Activated naive CD4-positive, alpha-beta T cell treated with anti-CD3 and anti-CD28 coated beads, Interleukin-2, amount 10 ng/mL, durations not matched to agents 7 days and 5 days (primary cell): ENCODE results near the gene CRTC2.
A peak's percentile ranks its signal among the peaks of the same experiment; 100 is the strongest.

Source experiments
- CTCF ChIA-PET: fragments of 350-600 bp; sonication (Branson Sonifier 250); formaldehyde crosslinking; loops from one replicate; lab custom pipeline; 2021; ENCODE audit warnings: antibody characterized with exemption; lab: Charles Lee
- DNase-seq: peaks from one replicate; pipeline ENCODE4 v3.0.0-alpha.2; 2020
- H3K27ac Mint-ChIP-seq: one replicate; pipeline ENCODE4 v1.8.0; 2021; ENCODE audit warnings: mild to moderate bottlenecking, moderate library complexity, mixed read lengths
- H3K27me3 Mint-ChIP-seq: one replicate; pipeline ENCODE4 v1.8.0; 2021; ENCODE audit warnings: mild to moderate bottlenecking, mixed read lengths
- H3K36me3 Mint-ChIP-seq: one replicate; pipeline ENCODE4 v1.8.0; 2021; ENCODE audit warnings: mixed read lengths
- H3K4me1 Mint-ChIP-seq: one replicate; pipeline ENCODE4 v1.8.0; 2021; ENCODE audit warnings: mixed read lengths
- H3K4me3 Mint-ChIP-seq: one replicate; pipeline ENCODE4 v1.8.0; 2021; ENCODE audit warnings: mild to moderate bottlenecking, moderate library complexity, mixed read lengths
- H3K9me3 Mint-ChIP-seq: one replicate; pipeline ENCODE4 v1.8.0; 2021; ENCODE audit warnings: mixed read lengths

The CRTC2 gene

GRCh38 chr1:153951801-153952200 lies 6.6 kb downstream of the CRTC2 start:
- peaks cover 60% of the 10 kb centered on the region for H3K36me3 Mint-ChIP-seq
- CTCF ChIA-PET = no interaction called here
- H3K27me3 Mint-ChIP-seq = no peaks in the 10 kb centered on the region
- H3K9me3 Mint-ChIP-seq = no peaks in the 10 kb centered on the region
- H3K4me1 Mint-ChIP-seq = peaks cover 42% of the 10 kb centered on the region
- H3K27ac Mint-ChIP-seq = no peak overlapping the region
- H3K4me3 Mint-ChIP-seq = no peak overlapping the region
- DNase-seq = no peak

- Mint-ChIP-seq H3K9me3 (no peaks in the 10 kb centered on the region), H3K27ac (no peak overlapping the region), H3K36me3 (peaks cover 62% of the 10 kb centered on the region), H3K4me3 (no peak overlapping the region), H3K27me3 (no peaks in the 10 kb centered on the region), H3K4me1 (peaks cover 38% of the 10 kb centered on the region)
- CTCF ChIA-PET = no interaction called here
- DNase-seq = no peak
Observed at GRCh38 chr1:153951183-153951582, 7.2 kb downstream of the CRTC2 start.

GRCh38 chr1:153946622-153947241 lies 11.7 kb downstream of the CRTC2 start, which contains the start of gene DENND4B:
TSS of gene DENND4B (minus strand) at chr1:153946718. CDS start at chr1:153944374, 2,344 bp downstream.
- Mint-ChIP-seq H3K4me1 (peaks cover 36% of the 10 kb centered on the region), H3K27ac (peak within 1 kb of the TSS; percentile 99), H3K27me3 (peaks cover 4% of the 10 kb centered on the region), H3K4me3 (peak within 1 kb of the TSS; percentile 96), H3K36me3 (peaks cover 67% of the 10 kb centered on the region), H3K9me3 (no peaks in the 10 kb centered on the region)
- peak; percentile 80 for DNase-seq
- CTCF ChIA-PET = interaction anchor here (0.6 to 3.3 kb wide), 15 partner anchors 9 to 380 kb away, joined by 3 to 23 read pairs (median 4); partner anchors contain the start of genes CREB3L4, GATAD2B, RAB13 and RPS27

GRCh38 chr1:153945795-153946621 lies 12.4 kb downstream of the CRTC2 start:
- Mint-ChIP-seq H3K4me1 (peaks cover 40% of the 10 kb centered on the region), H3K36me3 (peaks cover 65% of the 10 kb centered on the region), H3K4me3 (peak overlapping the region; percentile 96), H3K27ac (peak overlapping the region; percentile 99), H3K27me3 (peaks cover 4% of the 10 kb centered on the region), H3K9me3 (no peaks in the 10 kb centered on the region)
- peak; percentile 87 for DNase-seq
- CTCF ChIA-PET = interaction anchor here (0.6 to 3.3 kb wide), 16 partner anchors 10 to 380 kb away, joined by 3 to 23 read pairs (median 4); partner anchors contain the start of genes CREB3L4, GATAD2B, JTB and RAB13

GRCh38 chr1:153945131-153945794 lies 13.1 kb downstream of the CRTC2 start:
- Mint-ChIP-seq H3K4me3 (peak overlapping the region; percentile 96), H3K27ac (peak overlapping the region; percentile 99), H3K4me1 (peaks cover 42% of the 10 kb centered on the region), H3K27me3 (peaks cover 4% of the 10 kb centered on the region), H3K36me3 (peaks cover 62% of the 10 kb centered on the region), H3K9me3 (no peaks in the 10 kb centered on the region)
- CTCF ChIA-PET = interaction anchor here (0.7 to 3.3 kb wide), 17 partner anchors 9 to 268 kb away, joined by 3 to 23 read pairs (median 6); partner anchors contain the start of genes CREB3L4, GATAD2B, JTB and RAB13
- peak; percentile 90 for DNase-seq

GRCh38 chr1:153944827-153945117 lies 13.6 kb downstream of the CRTC2 start:
- H3K27me3 Mint-ChIP-seq = peaks cover 4% of the 10 kb centered on the region
- no peaks in the 10 kb centered on the region for H3K9me3 Mint-ChIP-seq
- H3K36me3 Mint-ChIP-seq = peaks cover 64% of the 10 kb centered on the region
- peak overlapping the region; percentile 96 for H3K4me3 Mint-ChIP-seq
- peak overlapping the region; percentile 99 for H3K27ac Mint-ChIP-seq
- CTCF ChIA-PET = interaction anchor here (0.7 to 3.3 kb wide), 14 partner anchors 10 to 267 kb away, joined by 3 to 23 read pairs (median 6); partner anchors contain the start of genes CREB3L4, GATAD2B, JTB and RAB13
- no peak for DNase-seq
- peaks cover 43% of the 10 kb centered on the region for H3K4me1 Mint-ChIP-seq

- peak overlapping the region; percentile 96 for H3K4me3 Mint-ChIP-seq
- H3K27ac Mint-ChIP-seq = peak overlapping the region; percentile 99
- H3K4me1 Mint-ChIP-seq = peaks cover 43% of the 10 kb centered on the region
- H3K9me3 Mint-ChIP-seq = no peaks in the 10 kb centered on the region
- H3K27me3 Mint-ChIP-seq = peaks cover 4% of the 10 kb centered on the region
- CTCF ChIA-PET = interaction anchor here (0.7 to 3.3 kb wide), 13 partner anchors 11 to 267 kb away, joined by 3 to 23 read pairs (median 5); partner anchors contain the start of genes CREB3L4, GATAD2B, JTB and RAB13
- peaks cover 69% of the 10 kb centered on the region for H3K36me3 Mint-ChIP-seq
- DNase-seq = no peak
Observed at GRCh38 chr1:153944005-153944826, 14.2 kb downstream of the CRTC2 start.

GRCh38 chr1:153942766-153943549 lies 15.5 kb downstream of the CRTC2 start:
- Mint-ChIP-seq H3K4me3 (peak overlapping the region; percentile 20), H3K36me3 (peaks cover 64% of the 10 kb centered on the region)
- no peak for DNase-seq

GRCh38 chr1:153941826-153942725 lies 16.3 kb downstream of the CRTC2 start:
- Mint-ChIP-seq H3K27me3 (peaks cover 4% of the 10 kb centered on the region), H3K4me1 (peaks cover 42% of the 10 kb centered on the region), H3K4me3 (no peak overlapping the region), H3K27ac (peak overlapping the region; percentile 45), H3K36me3 (peaks cover 66% of the 10 kb centered on the region), H3K9me3 (no peaks in the 10 kb centered on the region)
- no peak for DNase-seq
- CTCF ChIA-PET = no interaction called here

More at GRCh38 chr1:153942766-153943549, 15.5 kb downstream of the CRTC2 start:
- peaks cover 4% of the 10 kb centered on the region for H3K27me3 Mint-ChIP-seq
- H3K4me1 Mint-ChIP-seq = peaks cover 43% of the 10 kb centered on the region
- H3K9me3 Mint-ChIP-seq = no peaks in the 10 kb centered on the region
- H3K27ac Mint-ChIP-seq = peak overlapping the region; percentile 45
- CTCF ChIA-PET = interaction anchor here (1.0 kb wide), 1 partner anchor 120 kb away, joined by 3 read pairs; no protein-coding TSS in a partner anchor

- no peak for DNase-seq
- H3K27ac Mint-ChIP-seq = peak overlapping the region; percentile 66
- peaks cover 37% of the 10 kb centered on the region for H3K4me1 Mint-ChIP-seq
- no peak overlapping the region for H3K4me3 Mint-ChIP-seq
- no peaks in the 10 kb centered on the region for H3K9me3 Mint-ChIP-seq
- peaks cover 4% of the 10 kb centered on the region for H3K27me3 Mint-ChIP-seq
- CTCF ChIA-PET = no interaction called here
- H3K36me3 Mint-ChIP-seq = peaks cover 75% of the 10 kb centered on the region
Observed at GRCh38 chr1:153940756-153941155, 17.7 kb downstream of the CRTC2 start.

- Mint-ChIP-seq H3K36me3 (peaks cover 78% of the 10 kb centered on the region), H3K4me1 (peaks cover 33% of the 10 kb centered on the region), H3K27me3 (no peaks in the 10 kb centered on the region), H3K4me3 (no peak overlapping the region), H3K9me3 (no peaks in the 10 kb centered on the region), H3K27ac (no peak overlapping the region)
- DNase-seq = peak; percentile 11
- CTCF ChIA-PET = interaction anchor here (1.1 to 1.3 kb wide), 2 partner anchors 15 to 17 kb away, joined by 3 read pairs; partner anchors contain the start of gene GATAD2B
Observed at GRCh38 chr1:153939476-153939875, 18.9 kb downstream of the CRTC2 start.

- peaks cover 28% of the 10 kb centered on the region for H3K4me1 Mint-ChIP-seq
- no peaks in the 10 kb centered on the region for H3K9me3 Mint-ChIP-seq
- no peak overlapping the region for H3K27ac Mint-ChIP-seq
- CTCF ChIA-PET = interaction anchor here (1.1 kb wide), 1 partner anchor 15 kb away, joined by 3 read pairs; no protein-coding TSS in a partner anchor
- H3K4me3 Mint-ChIP-seq = no peak overlapping the region
- H3K27me3 Mint-ChIP-seq = no peaks in the 10 kb centered on the region
- DNase-seq = peak; percentile 16
- peaks cover 78% of the 10 kb centered on the region for H3K36me3 Mint-ChIP-seq
Observed at GRCh38 chr1:153938996-153939395, 19.4 kb downstream of the CRTC2 start.
